PC-3 (cell line): Measurements from ENCODE around the gene OR6N2. TPM values are rescaled to one million over a fixed set of nuclear protein-coding genes. Genes with fewer than 3 reads are reported as not detected.

Source experiments
- ATAC-seq: fragments of 200-7000 bp; cut with Tn5 transposase; 2 replicates; pipeline ENCODE4 v1.9.1; 2020; ENCODE audit warnings: mild to moderate bottlenecking, moderate library complexity
- Bru-seq: library from RNA; stranded (reverse); fragments of 400-500 nt; gene quantifications from one replicate; lab custom pipeline; 2021; lab: Mats Ljungman, UMichigan
- BruChase-seq, 2 experiments: library from RNA; stranded (reverse); fragments of 400-500 nt; gene quantifications; one replicate each; lab custom pipeline; 2021; lab: Mats Ljungman, UMichigan
- BruUV-seq: library from RNA; stranded (reverse); fragments of 400-500 nt; replicated peaks from 2 replicates; lab custom pipeline; 2021; lab: Mats Ljungman, UMichigan
- CTCF ChIA-PET: fragments of 300-600 bp; sonication (Branson Sonifier 250); formaldehyde crosslinking; loops from one replicate; lab custom pipeline; 2022; ENCODE audit warnings: antibody characterized with exemption; lab: Charles Lee
- POLR2A ChIA-PET: fragments of 300-600 bp; sonication (Branson Sonifier 250); formaldehyde crosslinking; loops from one replicate; lab custom pipeline; 2022; ENCODE audit warnings: antibody characterized with exemption; ENCODE audit not compliant: unreplicated experiment; lab: Charles Lee
- DNase-seq: peaks from one replicate; pipeline ENCODE4 v3.0.0-alpha.2; 2015
- H2AFZ ChIP-seq: fragments of 300-600 bp; sonication (generic); 2 replicates; pipeline ENCODE4 v1.6.0; 2016; ENCODE audit warnings: antibody characterized with exemption, low read length
- H3F3A ChIP-seq: fragments of 300-600 bp; sonication (generic); one replicate; pipeline ENCODE4 v1.6.0; 2017; ENCODE audit warnings: antibody characterized with exemption, low read length, control low read depth, mild to moderate bottlenecking; ENCODE audit not compliant: unreplicated experiment
- H3K27ac ChIP-seq: fragments of 300-600 bp; sonication (generic); 2 replicates; pipeline ENCODE4 v1.5.1; 2016; ENCODE audit warnings: mild to moderate bottlenecking, low read length
- H3K27me3 ChIP-seq: fragments of 300-600 bp; sonication (generic); 2 replicates; pipeline ENCODE4 v1.6.1; 2016; ENCODE audit warnings: low read length, mixed read lengths
- H3K36me3 ChIP-seq: fragments of 300-600 bp; sonication (generic); 2 replicates; pipeline ENCODE4 v1.6.1; 2016; ENCODE audit warnings: low read depth, mixed run types, low read length, mixed read lengths
- H3K4me1 ChIP-seq: fragments of 300-600 bp; sonication (generic); 2 replicates; pipeline ENCODE4 v1.5.1; 2016; ENCODE audit warnings: low read length; ENCODE audit not compliant: insufficient read depth
- H3K4me2 ChIP-seq: fragments of 300-600 bp; sonication (generic); 2 replicates; pipeline ENCODE4 v1.6.0; 2016; ENCODE audit warnings: low read length
- H3K4me3 ChIP-seq: fragments of 300-600 bp; sonication (generic); 2 replicates; pipeline ENCODE4 v1.5.1; 2016; ENCODE audit warnings: mild to moderate bottlenecking, low read length, mixed read lengths
- H3K79me2 ChIP-seq: fragments of 300-600 bp; sonication (generic); 2 replicates; pipeline ENCODE4 v1.6.1; 2017; ENCODE audit warnings: low read length, mixed read lengths
- H3K9ac ChIP-seq: fragments of 300-600 bp; sonication (generic); 2 replicates; pipeline ENCODE4 v1.6.0; 2016; ENCODE audit warnings: mild to moderate bottlenecking, low read length
- H3K9me2 ChIP-seq: fragments of 300-600 bp; sonication (generic); replicated peaks from 2 replicates; pipeline ENCODE4 v1.6.1; 2016; ENCODE audit warnings: mixed run types, low read length, mixed read lengths
- H3K9me3 ChIP-seq: fragments of 300-600 bp; sonication (generic); 2 replicates; pipeline ENCODE4 v1.6.1; 2016; ENCODE audit warnings: low read length, mixed read lengths
- H4K20me1 ChIP-seq: fragments of 300-600 bp; sonication (generic); 2 replicates; pipeline ENCODE4 v1.6.1; 2016; ENCODE audit warnings: low read length, mixed read lengths
- CTCF ChIP-seq: fragments of 300-600 bp; sonication (generic); conservative IDR thresholded peaks from 2 replicates; pipeline ENCODE4 v1.5.1; 2017; ENCODE audit warnings: antibody characterized with exemption, low read depth, mild to moderate bottlenecking, low read length
- EZH2 ChIP-seq: fragments of 300-600 bp; sonication (generic); IDR thresholded peaks from one replicate; pipeline ENCODE4 v1.6.1; 2017; ENCODE audit warnings: antibody characterized with exemption, mild to moderate bottlenecking, low read length; ENCODE audit not compliant: unreplicated experiment
- EZH2phosphoT487 ChIP-seq: fragments of 300-600 bp; sonication (generic); IDR thresholded peaks from 2 replicates; pipeline ENCODE4 v1.6.1; 2018; ENCODE audit warnings: mild to moderate bottlenecking, antibody characterized with exemption, low read length, borderline replicate concordance
- intact Hi-C: fragments of 100-400 bp; cut with micrococcal nuclease; formaldehyde crosslinking; loops from 2 replicates; pipeline ENCODE4 v1.9.0; 2023
- long read RNA-seq: library from polyadenylated mRNA; unstranded; transcript quantifications from one replicate; pipeline ENCODE4 v2.0.0, GENCODE V29; 2021; ENCODE audit not compliant: unreplicated experiment
- total RNA-seq: library from RNA; depleted of rRNA; stranded (reverse); fragments of >200 nt; gene quantifications from 2 replicates; pipeline ENCODE4 v1.2.3, GENCODE V29; 2014; rRNA removed

OR6N2 gene
- total RNA-seq, result not detected in 2 replicates
- Bru-seq, nascent RNA, result not detected
- BruChase-seq, experiment 1, labeled RNA remaining after a 6-hour chase, result not detected
- not detected for BruChase-seq, experiment 2, labeled RNA remaining after a 2-hour chase
- long read RNA-seq, result 0 reads

- H4K20me1 ChIP-seq, result no peaks in the 10 kb centered on the region
- H3K36me3 ChIP-seq, result no peaks in the 10 kb centered on the region
- CTCF ChIA-PET, result no interaction called here
- H3K4me3 ChIP-seq, result no peak within 1 kb of the TSS
- H3K9me2 ChIP-seq, result no peaks in the 10 kb centered on the region
- no peaks in the 10 kb centered on the region for H3F3A ChIP-seq
- no peak within 1 kb of the TSS for H3K4me2 ChIP-seq
- no peak for ATAC-seq
- DNase-seq, result no peak
- H3K4me1 ChIP-seq, result no peaks in the 10 kb centered on the region
- no peak within 1 kb of the TSS for H2AFZ ChIP-seq
- H3K9me3 ChIP-seq, result no peaks in the 10 kb centered on the region
- BruUV-seq, result no TSS peak
- H3K27ac ChIP-seq, result no peak within 1 kb of the TSS
- H3K79me2 ChIP-seq, result no peaks in the 10 kb centered on the region
- POLR2A ChIA-PET, result no interaction called here
- TF ChIP-seq EZH2, result no peak
- no peak for TF ChIP-seq CTCF
- no peak for TF ChIP-seq EZH2phosphoT487
- H3K27me3 ChIP-seq, result peaks cover 11% of the 10 kb centered on the region; the same call in 1 of the 2 replicates
- no peak within 1 kb of the TSS for H3K9ac ChIP-seq
- intact Hi-C loops, result no loop called here
Observed at GRCh38 chr1:158781104-158781503, at the start of gene OR6N2. Gene OR6N2 (minus strand): TSS chr1:158781204. CDS start chr1:158777635, 3,569 bp downstream.

- ChIA-PET POLR2A (no interaction called here), CTCF (no interaction called here)
- Histone ChIP-seq H3K27me3 (no peaks in the 10 kb centered on the region), H3K36me3 (no peaks in the 10 kb centered on the region), H3K9ac (no peak overlapping the region), H4K20me1 (no peaks in the 10 kb centered on the region), H3F3A (no peaks in the 10 kb centered on the region), H3K27ac (no peak overlapping the region), H2AFZ (no peak overlapping the region), H3K4me3 (no peak overlapping the region), H3K9me2 (no peaks in the 10 kb centered on the region), H3K9me3 (no peaks in the 10 kb centered on the region), H3K79me2 (no peaks in the 10 kb centered on the region), H3K4me2 (no peak overlapping the region), H3K4me1 (no peaks in the 10 kb centered on the region)
- intact Hi-C loops, result no loop called here
- BruUV-seq, result no TSS peak
- no peak for ATAC-seq
- no peak for DNase-seq
- TF ChIP-seq CTCF (no peak), EZH2 (no peak), EZH2phosphoT487 (no peak)
Observed at GRCh38 chr1:158830074-158830677, 49.2 kb upstream of the OR6N2 start.

GRCh38 chr1:158821723-158822122 is 40.7 kb upstream of the OR6N2 start:
- TF ChIP-seq EZH2phosphoT487 (no peak), EZH2 (no peak), CTCF (no peak)
- DNase-seq (no peak), ATAC-seq (no peak)
- no peaks in the 10 kb centered on the region for H3K27me3 ChIP-seq
- ChIA-PET CTCF (no interaction called here), POLR2A (no interaction called here)
- H3K9me2 ChIP-seq, result no peaks in the 10 kb centered on the region
- BruUV-seq, result no TSS peak
- H3K9ac ChIP-seq, result no peak overlapping the region
- H3K9me3 ChIP-seq, result no peaks in the 10 kb centered on the region; the same call in 1 of the 2 replicates
- H3K27ac ChIP-seq, result no peak overlapping the region
- intact Hi-C loops, result no loop called here
- H3K36me3 ChIP-seq, result no peaks in the 10 kb centered on the region
- H3K4me1 ChIP-seq, result no peaks in the 10 kb centered on the region
- H3K79me2 ChIP-seq, result no peaks in the 10 kb centered on the region
- no peaks in the 10 kb centered on the region for H4K20me1 ChIP-seq
- no peak overlapping the region for H3K4me3 ChIP-seq
- H3K4me2 ChIP-seq, result no peak overlapping the region
- no peaks in the 10 kb centered on the region for H3F3A ChIP-seq
- H2AFZ ChIP-seq, result no peak overlapping the region
